ENCODE measurements around the gene FOXF1. TPM values are rescaled to one million over a fixed set of nuclear protein-coding genes. Genes with fewer than 3 reads are reported as not detected.

Gene FOXF1
- total and polyA plus RNA-seq, 9 of the 15 experiments (the other 6 are each of a cell fraction or from before 2014, with no cell fraction given), result 0.04 TPM; not detected in 8

GRCh38 chr16:86545954-86546637 lies 35.8 kb downstream of the FOXF1 start:
- no peak for ATAC-seq
- TF ChIP-seq ZNF764 (CRISPR knock-in tag; IDR thresholded peaks at IDR 0.05; ENCODE audit: low read depth) (no peak), MAFK (IDR thresholded peaks at IDR 0.05; ENCODE audit: low read length) (no peak), ZBTB43 (CRISPR knock-in tag; IDR thresholded peaks at IDR 0.05) (no peak), NCOA2 (IDR thresholded peaks at IDR 0.05; ENCODE audit: partially characterized antibody in 2 of 2) (no peak), HNRNPLL (IDR thresholded peaks at IDR 0.05; ENCODE audit: low read depth, low read length, poor library complexity, severe bottlenecking) (no peak), CHD7 (IDR thresholded peaks at IDR 0.05; ENCODE audit: low read depth, low read length) (no peak), ARID1B (IDR thresholded peaks at IDR 0.05) (no peak)
- Histone ChIP-seq H3K36me3 (ENCODE audit: control insufficient read depth, insufficient read depth, low read length) (peaks cover 26% of the 10 kb centered on the region; the same call in 2 of the 3 replicates), H3K79me2 (ENCODE audit: control insufficient read depth, insufficient read depth, low read length) (no peaks in the 10 kb centered on the region), H3K27ac (ENCODE audit: extremely low read depth, low read depth, low read length) (no peak overlapping the region), H2AFZ (ENCODE audit: low read depth, low read length) (no peak overlapping the region), H3K4me2 (ENCODE audit: insufficient read depth, low read length) (no peak overlapping the region), H3K9me1 (ENCODE audit: control insufficient read depth, insufficient read depth, low read length) (peaks cover 3% of the 10 kb centered on the region), H3K9me3 (replicated peaks; ENCODE audit: control insufficient read depth, insufficient read depth, low read depth, low read length) (no peaks in the 10 kb centered on the region), H3K27me3 (ENCODE audit: control insufficient read depth in 2 of 2, insufficient read depth in 2 of 2, low read length in 2 of 2) (no peaks in the 10 kb centered on the region), H3K4me1 (replicated peaks in 1 of 2; ENCODE audit: control insufficient read depth in 2 of 2, insufficient read depth in 2 of 2, low read length in 2 of 2) (no peaks in the 10 kb centered on the region), H3K9ac (ENCODE audit: insufficient read depth in 1 of 2, low read depth in 2 of 2, low read length in 2 of 2) (no peak overlapping the region; a peak in 1 of 4 replicates), H4K20me1 (replicated peaks; ENCODE audit: control insufficient read depth, insufficient read depth, low read length) (no peaks in the 10 kb centered on the region), H3K4me3 (no peak overlapping the region)
- intact Hi-C loops (cut with micrococcal nuclease) (no loop called here), in situ Hi-C loops (cut with MboI) (no loop called here)
- 85% methylated on average over 19 of the region's 19 CpGs for WGBS (ENCODE audit: insufficient coverage, low coverage, missing lambda C conversion rate)
- ChIA-PET POLR2A (no interaction called here), CTCF (ENCODE audit: low intra/inter-chr PET ratio) (no interaction called here)
- BruUV-seq (replicated peaks), result no TSS peak
- no peak for DNase-seq (ENCODE audit: extremely low read depth in 1 of 4, low spot score in 3 of 4)
- no peak for FAIRE-seq

All from K562 (cell line).